Stomach (tissue), 9 donors: ENCODE measurements around the gene TPCN1. TPM values are rescaled to one million over a fixed set of nuclear protein-coding genes. Genes with fewer than 3 reads are reported as not detected.

ENCODE experiments used
- DNase-seq, 2 donors: peaks; one replicate each; pipeline versions ENCODE4 v3.0.0 to v3.0.0-alpha.2; 2013 to 2019
- H3K27ac ChIP-seq, 5 donors: fragments of 200-600 bp in 4 of 5; sonication (generic) in 4 of 5; one replicate each; pipeline ENCODE4 v1.5.1; 2013 to 2019; ENCODE audit warnings: mild to moderate bottlenecking in 1 of 5, moderate library complexity in 1 of 5
- H3K27me3 ChIP-seq, 3 donors: fragments of 200-600 bp; sonication (generic); one replicate each; pipeline ENCODE4 v1.5.1; 2017 to 2019; ENCODE audit warnings: mixed run types in 1 of 3
- H3K36me3 ChIP-seq, 4 donors: fragments of 200-600 bp; sonication (generic); 1 replicate in 3 of 4; 2 replicates in 1 of 4; pipeline ENCODE4 v1.5.1; 2016 to 2019
- H3K4me1 ChIP-seq, 4 donors: fragments of 200-600 bp; sonication (generic); one replicate each; pipeline ENCODE4 v1.5.1; 2016 to 2019
- H3K4me3 ChIP-seq, 4 donors: fragments of 200-600 bp; sonication (generic) in 3 of 4; one replicate each; pipeline ENCODE4 v1.5.1; 2016 to 2019; ENCODE audit warnings: mild to moderate bottlenecking in 1 of 4
- H3K9me3 ChIP-seq, 4 donors: fragments of 200-600 bp; sonication (generic); one replicate each; pipeline ENCODE4 v1.5.1; 2016 to 2019
- EP300 ChIP-seq: sonication (generic); formaldehyde crosslinking; IDR thresholded peaks from one replicate; pipeline ENCODE4 v1.6.1; 2017; ENCODE audit warnings: antibody characterized with exemption
- POLR2A ChIP-seq, 4 donors: fragments of 450-650 bp; IDR thresholded peaks; one replicate each; pipeline ENCODE4 v1.6.1; 2016; ENCODE audit warnings: antibody characterized with exemption in 4 of 4, control low read depth in 2 of 4, mild to moderate bottlenecking in 1 of 4, moderate library complexity in 1 of 4
- POLR2AphosphoS5 ChIP-seq, 3 donors: sonication (generic); formaldehyde crosslinking; IDR thresholded peaks; one replicate each; pipeline ENCODE4 v1.6.1; 2016; ENCODE audit warnings: antibody characterized with exemption in 3 of 3
- WGBS, 5 donors: extraction: QIAGEN DNeasy Blood & Tissue Kit in 3 of 5; methylation state at CpG; one replicate each; pipeline versions ENCODE4 v1.1.5 to v1.1.7; 2013 to 2018; 5-methylcytosine and 5-hydroxymethylcytosine counted together
- intact Hi-C: fragments of 100-400 bp; cut with DNase I; formaldehyde crosslinking; loops from one replicate; pipeline ENCODE4 v1.15.1; 2023; ENCODE audit warnings: low total_unique reads
- polyA plus RNA-seq, 3 donors: library from polyadenylated mRNA; stranded (reverse); fragments of 200-250 nt; gene quantifications; one replicate each; pipeline ENCODE4 v1.2.3, GENCODE V29; 2013
- total RNA-seq, 5 donors: library from RNA; depleted of rRNA; stranded (reverse); fragments of >200 nt; gene quantifications; one replicate each; pipeline versions ENCODE4 v1.1.0 to v1.2.3, GENCODE V29; 2014 to 2016
- TF ChIP-seq, protein P1 (sequence below), 7 experiments: fragments of 450-650 bp in 4 of 7; fragments of 200-600 bp in 3 of 7; sonication (generic) in 3 of 7; IDR thresholded peaks; one replicate each; pipeline ENCODE4 v1.5.1; 2016 to 2019; ENCODE audit warnings: antibody characterized with exemption in 7 of 7, control low read depth in 2 of 7, mild to moderate bottlenecking in 1 of 7
- donor health status: healthy with polysubstance abuse.
- donor health status: Bipolar disorder and iron deficiency.
- donor health status: healthy.

The TPCN1 gene
- total and polyA plus RNA-seq, 8 donors: 5.8 to 78.2 (median 30.2) TPM

DNA sequence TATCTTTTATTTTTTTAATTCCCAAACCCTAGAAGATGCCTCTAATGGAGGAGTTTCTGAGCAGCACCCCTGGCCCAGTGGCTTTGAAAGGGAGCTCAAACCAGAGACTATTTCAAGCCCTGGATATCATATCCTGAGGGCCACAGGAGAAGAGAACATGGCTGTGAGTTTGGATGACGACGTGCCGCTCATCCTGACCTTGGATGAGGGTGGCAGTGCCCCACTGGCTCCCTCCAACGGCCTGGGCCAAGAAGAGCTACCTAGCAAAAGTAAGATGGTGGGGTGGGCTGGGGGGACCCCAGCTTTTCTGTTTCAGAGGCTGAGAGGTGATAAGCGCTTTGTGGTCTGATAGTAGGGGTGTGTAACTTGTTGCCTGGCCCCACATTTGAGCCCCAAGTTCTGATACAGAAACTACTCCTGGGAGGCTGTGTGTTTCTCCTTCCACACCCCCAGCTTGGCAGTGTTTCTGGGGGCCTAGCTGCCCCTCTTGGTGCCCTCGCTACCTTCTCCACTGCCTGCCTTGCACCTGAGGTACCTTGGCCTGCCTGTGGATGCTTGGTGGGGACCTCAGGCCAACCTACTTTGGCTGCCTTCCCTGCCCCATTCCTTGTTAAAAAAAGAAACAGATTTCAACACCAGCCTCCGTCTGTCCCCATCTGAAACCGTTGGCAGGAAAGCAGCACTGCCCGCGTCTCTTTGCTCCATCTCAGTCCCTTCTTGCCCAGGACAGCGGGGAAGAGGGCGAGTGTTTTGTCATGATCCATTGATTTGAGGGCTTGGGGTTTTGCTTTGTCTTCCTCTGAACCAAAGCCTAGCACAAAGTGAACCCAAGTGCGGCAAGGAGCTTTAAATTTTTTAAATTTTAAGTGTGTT lies 5.7 kb downstream of the TPCN1 start:
- TF ChIP-seq POLR2AphosphoS5 (IDR thresholded peaks at IDR 0.05) (no peak), POLR2A (IDR thresholded peaks at IDR 0.05) (no peak), EP300 (no peak)
- TF ChIP-seq, protein P1, sequence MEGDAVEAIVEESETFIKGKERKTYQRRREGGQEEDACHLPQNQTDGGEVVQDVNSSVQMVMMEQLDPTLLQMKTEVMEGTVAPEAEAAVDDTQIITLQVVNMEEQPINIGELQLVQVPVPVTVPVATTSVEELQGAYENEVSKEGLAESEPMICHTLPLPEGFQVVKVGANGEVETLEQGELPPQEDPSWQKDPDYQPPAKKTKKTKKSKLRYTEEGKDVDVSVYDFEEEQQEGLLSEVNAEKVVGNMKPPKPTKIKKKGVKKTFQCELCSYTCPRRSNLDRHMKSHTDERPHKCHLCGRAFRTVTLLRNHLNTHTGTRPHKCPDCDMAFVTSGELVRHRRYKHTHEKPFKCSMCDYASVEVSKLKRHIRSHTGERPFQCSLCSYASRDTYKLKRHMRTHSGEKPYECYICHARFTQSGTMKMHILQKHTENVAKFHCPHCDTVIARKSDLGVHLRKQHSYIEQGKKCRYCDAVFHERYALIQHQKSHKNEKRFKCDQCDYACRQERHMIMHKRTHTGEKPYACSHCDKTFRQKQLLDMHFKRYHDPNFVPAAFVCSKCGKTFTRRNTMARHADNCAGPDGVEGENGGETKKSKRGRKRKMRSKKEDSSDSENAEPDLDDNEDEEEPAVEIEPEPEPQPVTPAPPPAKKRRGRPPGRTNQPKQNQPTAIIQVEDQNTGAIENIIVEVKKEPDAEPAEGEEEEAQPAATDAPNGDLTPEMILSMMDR (IDR thresholded peaks at IDR 0.05): no peak
- no peak overlapping the region for H3K4me3 ChIP-seq
- H3K36me3 ChIP-seq: peaks cover 22 to 54% (median 53%) of the 10 kb centered on the region in 4 donors
- peak overlapping the region in 4 of 5 donors; percentile 28 to 72 (median 50) for H3K27ac ChIP-seq
- H3K4me1 ChIP-seq: peaks cover 15 to 86% (median 35%) of the 10 kb centered on the region in 4 donors
- DNase-seq: no peak
- no peaks in the 10 kb centered on the region for H3K9me3 ChIP-seq
- intact Hi-C loops: no loop called here
- 78 to 92% (median 89%) methylated on average over 13 of the region's 13 CpGs for WGBS, 5 donors
- no peaks in the 10 kb centered on the region for H3K27me3 ChIP-seq

DNA sequence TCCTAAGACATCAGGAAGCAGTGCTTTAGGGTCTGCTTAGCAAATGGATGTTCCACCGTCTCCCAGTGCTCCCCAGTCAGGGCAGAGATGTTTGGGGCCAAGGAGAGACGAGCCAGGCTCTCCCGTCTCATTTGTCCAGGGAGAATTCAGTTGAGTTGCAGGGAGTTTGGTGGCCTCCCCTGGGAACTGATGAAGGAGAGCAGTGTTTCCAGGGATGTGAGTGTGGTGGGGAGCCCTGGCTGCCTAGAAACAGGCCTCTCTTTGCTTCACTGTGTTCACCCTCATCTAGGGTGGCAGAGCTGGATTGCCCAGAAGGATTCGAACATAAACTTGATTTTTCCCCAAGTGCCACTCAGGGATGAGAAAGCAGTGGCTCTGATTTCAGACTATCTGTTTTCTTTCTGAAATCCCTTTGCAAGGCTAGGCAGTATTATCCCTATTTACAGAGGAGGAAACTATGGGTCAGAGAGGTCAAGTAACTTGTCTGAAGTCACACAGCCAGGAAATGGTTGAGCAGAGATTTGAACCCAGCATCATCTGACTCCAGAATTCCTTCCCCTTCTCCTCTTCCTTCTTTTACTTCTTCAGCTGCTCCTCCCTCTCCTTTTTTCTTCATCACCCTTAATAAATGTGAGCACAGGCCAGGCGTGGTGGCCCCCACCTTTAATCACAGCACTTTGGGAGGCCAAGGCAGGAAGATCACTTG lies 6.6 kb downstream of the TPCN1 start:
- Histone ChIP-seq H3K9me3 (no peaks in the 10 kb centered on the region), H3K4me3 (no peak overlapping the region), H3K27ac (peak overlapping the region in 4 of 5 donors; percentile 28 to 72 (median 50)), H3K27me3 (no peaks in the 10 kb centered on the region), H3K36me3 (peaks cover 26 to 63% (median 62%) of the 10 kb centered on the region in 4 donors), H3K4me1 (peaks cover 6 to 86% (median 31%) of the 10 kb centered on the region in 4 donors)
- intact Hi-C loops: no loop called here
- no peak for TF ChIP-seq POLR2A (IDR thresholded peaks at IDR 0.05)
- TF ChIP-seq EP300: no peak
- TF ChIP-seq, protein P1 (IDR thresholded peaks at IDR 0.05): no peak
- no peak for TF ChIP-seq POLR2AphosphoS5 (IDR thresholded peaks at IDR 0.05)
- 89 to 98% (median 92%) methylated on average over 5 of the region's 5 CpGs for WGBS, 5 donors
- no peak for DNase-seq

DNA sequence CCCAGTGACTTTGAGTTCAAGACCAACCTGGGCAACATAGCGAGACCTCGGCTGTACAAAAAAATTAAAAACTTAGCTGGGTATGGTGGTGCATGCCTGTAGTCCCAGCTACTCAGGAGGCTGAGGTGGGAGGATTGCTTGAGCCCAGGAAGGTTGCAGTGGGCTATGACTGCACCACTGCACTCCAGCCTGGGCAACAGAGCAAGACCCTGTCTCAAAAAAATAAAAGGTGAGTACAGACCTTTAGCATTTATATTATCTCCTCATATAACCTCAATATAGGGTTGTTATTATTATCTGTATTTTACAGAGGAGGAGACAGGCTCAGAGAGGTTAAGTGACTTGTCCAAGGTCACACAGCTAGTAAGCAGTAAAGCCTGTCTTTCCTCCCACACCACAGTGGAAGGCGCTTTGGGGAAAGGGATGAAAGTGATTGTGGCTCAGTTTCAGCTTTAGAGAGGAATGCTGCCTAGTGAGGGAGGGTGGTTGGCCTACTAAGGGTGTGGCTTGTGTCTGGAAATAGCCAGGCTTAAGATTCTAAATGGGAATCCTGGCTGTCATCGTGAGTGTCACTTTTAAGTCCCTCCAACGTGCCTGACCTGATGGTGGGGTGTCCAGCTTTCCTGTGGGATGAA lies 7.2 kb downstream of the TPCN1 start:
- 75 to 88% (median 82%) methylated on average over 5 of the region's 5 CpGs for WGBS, 5 donors
- no peak overlapping the region for H3K4me3 ChIP-seq
- intact Hi-C loops: no loop called here
- H3K27me3 ChIP-seq: no peaks in the 10 kb centered on the region
- TF ChIP-seq POLR2A (IDR thresholded peaks at IDR 0.05) (no peak), EP300 (no peak), POLR2AphosphoS5 (IDR thresholded peaks at IDR 0.05) (no peak)
- TF ChIP-seq, protein P1 (IDR thresholded peaks at IDR 0.05): no peak
- H3K27ac ChIP-seq: peak overlapping the region in 4 of 5 donors; percentile 12 to 72 (median 64)
- peaks cover 33 to 70% (median 69%) of the 10 kb centered on the region in 4 donors for H3K36me3 ChIP-seq
- DNase-seq: no peak
- H3K9me3 ChIP-seq: no peaks in the 10 kb centered on the region
- peaks cover 5 to 86% (median 30%) of the 10 kb centered on the region in 4 donors for H3K4me1 ChIP-seq
